Measurements from ENCODE around the gene RASL10B. TPM values are rescaled to one million over a fixed set of nuclear protein-coding genes. Genes with fewer than 3 reads are reported as not detected.
A peak's percentile ranks its signal among the peaks of the same experiment; 100 is the strongest.

Gene RASL10B
- polyA plus RNA-seq, 1 donor (not counting 4 experiments of a cell fraction or from before 2014, with no cell fraction given), result 0.07 TPM

- FAIRE-seq, result no peak
- no peaks in the 10 kb centered on the region for H3K9me1 ChIP-seq (ENCODE audit: control insufficient read depth, extremely low read depth, insufficient read depth, low read length)
- no peaks in the 10 kb centered on the region for H3K36me3 ChIP-seq (ENCODE audit: control insufficient read depth in 2 of 2, extremely low read depth in 1 of 2, insufficient read depth in 2 of 2, low read length in 2 of 2)
- dilution Hi-C loops (cut with MboI; ENCODE audit: extremely low pct_ligation_motif_present, low sequenced_read_pairs), result no loop called here
- H3K27ac ChIP-seq (ENCODE audit: control insufficient read depth, insufficient read depth, low read length), result no peak overlapping the region
- DNase-seq (ENCODE audit: low read depth, low spot score), result no peak
- H3K4me3 ChIP-seq (ENCODE audit: control insufficient read depth in 2 of 3, extremely low read depth in 1 of 3, insufficient read depth in 2 of 3, low read depth in 1 of 3, low read length in 3 of 3), result peak overlapping the region; percentile 30 to 51 (median 48)
- H3K9me3 ChIP-seq (ENCODE audit: control insufficient read depth, low read depth, low read length), result no peaks in the 10 kb centered on the region
- H3K4me1 ChIP-seq (ENCODE audit: control insufficient read depth, extremely low read depth, insufficient read depth, low read length), result peaks cover 6% of the 10 kb centered on the region
- H3K4me2 ChIP-seq (ENCODE audit: control insufficient read depth, extremely low read depth, insufficient read depth, low read depth, low read length), result peak overlapping the region; percentile 89
- no peaks in the 10 kb centered on the region for H3K27me3 ChIP-seq (ENCODE audit: control insufficient read depth, extremely low read depth, insufficient read depth, low read length)
- peak overlapping the region; percentile 22 for H3K9ac ChIP-seq (ENCODE audit: control insufficient read depth, extremely low read depth, insufficient read depth, low read length)
- H4K20me1 ChIP-seq (ENCODE audit: control insufficient read depth, extremely low read depth, insufficient read depth, low read length), result no peaks in the 10 kb centered on the region
- no peaks in the 10 kb centered on the region for H3K79me2 ChIP-seq (ENCODE audit: control insufficient read depth, insufficient read depth, low read length)
- TF ChIP-seq EZH2 (IDR thresholded peaks at IDR 0.05; ENCODE audit: low read length), result no peak
- TF ChIP-seq, protein P1, sequence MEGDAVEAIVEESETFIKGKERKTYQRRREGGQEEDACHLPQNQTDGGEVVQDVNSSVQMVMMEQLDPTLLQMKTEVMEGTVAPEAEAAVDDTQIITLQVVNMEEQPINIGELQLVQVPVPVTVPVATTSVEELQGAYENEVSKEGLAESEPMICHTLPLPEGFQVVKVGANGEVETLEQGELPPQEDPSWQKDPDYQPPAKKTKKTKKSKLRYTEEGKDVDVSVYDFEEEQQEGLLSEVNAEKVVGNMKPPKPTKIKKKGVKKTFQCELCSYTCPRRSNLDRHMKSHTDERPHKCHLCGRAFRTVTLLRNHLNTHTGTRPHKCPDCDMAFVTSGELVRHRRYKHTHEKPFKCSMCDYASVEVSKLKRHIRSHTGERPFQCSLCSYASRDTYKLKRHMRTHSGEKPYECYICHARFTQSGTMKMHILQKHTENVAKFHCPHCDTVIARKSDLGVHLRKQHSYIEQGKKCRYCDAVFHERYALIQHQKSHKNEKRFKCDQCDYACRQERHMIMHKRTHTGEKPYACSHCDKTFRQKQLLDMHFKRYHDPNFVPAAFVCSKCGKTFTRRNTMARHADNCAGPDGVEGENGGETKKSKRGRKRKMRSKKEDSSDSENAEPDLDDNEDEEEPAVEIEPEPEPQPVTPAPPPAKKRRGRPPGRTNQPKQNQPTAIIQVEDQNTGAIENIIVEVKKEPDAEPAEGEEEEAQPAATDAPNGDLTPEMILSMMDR (optimal IDR thresholded peaks at IDR 0.05 in 1 of 3, IDR thresholded peaks at IDR 0.05 in 1 of 3, conservative IDR thresholded peaks at IDR 0.05 in 1 of 3; ENCODE audit: extremely low read depth in 1 of 3, insufficient read depth in 2 of 3, low read length in 3 of 3), result peak; percentile 68 to 99 (median 98)
- peak overlapping the region; percentile 80 for H2AFZ ChIP-seq (ENCODE audit: control insufficient read depth, low read length)
Observed at GRCh38 chr17:35764123-35764991, 32.9 kb downstream of the RASL10B start.

DNA sequence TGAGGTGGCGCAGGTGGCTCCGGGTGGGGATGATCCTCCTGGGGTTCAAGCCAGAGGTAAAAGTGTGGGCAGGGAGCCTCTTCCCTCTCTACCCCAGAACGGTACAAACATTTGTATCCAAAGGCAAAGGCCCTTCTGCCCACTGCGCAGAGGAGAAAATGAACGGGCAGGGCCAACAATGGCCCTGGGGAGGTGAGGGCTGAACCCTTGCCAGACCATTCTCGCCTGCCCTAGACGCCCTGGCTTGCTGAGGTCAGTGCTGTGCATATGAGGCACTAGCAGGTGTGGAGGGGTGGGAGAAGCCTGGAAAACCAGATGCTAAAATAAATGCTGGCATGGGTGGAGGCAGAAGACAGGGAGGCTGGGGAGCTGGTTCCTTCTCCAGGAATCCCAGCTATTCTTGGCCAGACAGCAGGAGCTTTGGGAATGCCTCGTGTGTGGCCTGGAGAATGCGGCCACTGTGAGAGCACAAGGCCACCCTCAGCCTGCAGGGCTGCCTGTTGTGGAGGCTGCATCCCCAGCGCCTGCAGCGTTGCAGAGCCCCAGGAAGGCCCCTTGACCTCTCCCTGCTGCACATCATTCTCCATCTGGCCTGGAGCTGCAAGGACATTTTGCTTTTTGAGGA lies 33.8 kb downstream of the RASL10B start:
- no peak for TF ChIP-seq EZH2 (IDR thresholded peaks at IDR 0.05; ENCODE audit: low read length)
- TF ChIP-seq, protein P1 (optimal IDR thresholded peaks at IDR 0.05 in 1 of 3, IDR thresholded peaks at IDR 0.05 in 1 of 3, conservative IDR thresholded peaks at IDR 0.05 in 1 of 3; ENCODE audit: extremely low read depth in 1 of 3, insufficient read depth in 2 of 3, low read length in 3 of 3), result no peak
- FAIRE-seq (no peak), DNase-seq (ENCODE audit: low read depth, low spot score) (no peak)
- Histone ChIP-seq H3K4me3 (ENCODE audit: control insufficient read depth in 2 of 3, extremely low read depth in 1 of 3, insufficient read depth in 2 of 3, low read depth in 1 of 3, low read length in 3 of 3) (no peak overlapping the region), H3K9me1 (ENCODE audit: control insufficient read depth, extremely low read depth, insufficient read depth, low read length) (no peaks in the 10 kb centered on the region), H3K36me3 (ENCODE audit: control insufficient read depth in 2 of 2, extremely low read depth in 1 of 2, insufficient read depth in 2 of 2, low read length in 2 of 2) (no peaks in the 10 kb centered on the region), H2AFZ (ENCODE audit: control insufficient read depth, low read length) (no peak overlapping the region), H3K9ac (ENCODE audit: control insufficient read depth, extremely low read depth, insufficient read depth, low read length) (no peak overlapping the region), H3K9me3 (ENCODE audit: control insufficient read depth, low read depth, low read length) (no peaks in the 10 kb centered on the region), H3K27me3 (ENCODE audit: control insufficient read depth, extremely low read depth, insufficient read depth, low read length) (no peaks in the 10 kb centered on the region), H3K4me2 (ENCODE audit: control insufficient read depth, extremely low read depth, insufficient read depth, low read depth, low read length) (no peak overlapping the region), H4K20me1 (ENCODE audit: control insufficient read depth, extremely low read depth, insufficient read depth, low read length) (no peaks in the 10 kb centered on the region), H3K27ac (ENCODE audit: control insufficient read depth, insufficient read depth, low read length) (no peak overlapping the region), H3K79me2 (ENCODE audit: control insufficient read depth, insufficient read depth, low read length) (no peaks in the 10 kb centered on the region), H3K4me1 (ENCODE audit: control insufficient read depth, extremely low read depth, insufficient read depth, low read length) (peaks cover 6% of the 10 kb centered on the region)
- dilution Hi-C loops (cut with MboI; ENCODE audit: extremely low pct_ligation_motif_present, low sequenced_read_pairs), result no loop called here

All from keratinocyte (primary cell).